ENCODE data around the gene FOXI2. TPM values are rescaled to one million over a fixed set of nuclear protein-coding genes. Genes with fewer than 3 reads are reported as not detected.

Gene FOXI2
- total and polyA plus RNA-seq, 9 of the 15 experiments (the other 6 are each of a cell fraction or from before 2014, with no cell fraction given), result not detected

DNA sequence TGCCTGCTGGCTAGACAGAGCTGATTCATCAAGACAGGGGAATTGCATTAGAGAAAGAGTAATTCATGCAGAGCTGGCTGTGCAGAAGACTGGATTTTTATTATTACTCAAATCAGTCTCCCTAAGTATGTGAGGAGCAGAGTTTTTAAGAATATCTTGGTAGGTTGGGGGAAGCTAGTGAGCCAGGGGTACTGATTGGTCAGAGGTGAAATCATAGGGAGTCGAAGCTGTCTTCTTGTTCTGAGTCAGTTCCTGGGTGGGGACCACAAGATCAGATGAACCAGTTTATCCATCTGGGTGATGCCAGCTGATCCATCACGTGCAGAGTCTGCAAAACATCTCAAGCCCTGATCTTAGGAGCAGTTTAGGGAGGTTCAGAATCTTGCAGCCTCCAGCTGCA is 39.8 kb downstream of the FOXI2 start:
- CTCF ChIA-PET (ENCODE audit: low intra/inter-chr PET ratio), result no interaction called here
- no TSS peak for BruUV-seq (replicated peaks)
- Histone ChIP-seq H3K9ac (ENCODE audit: insufficient read depth in 1 of 2, low read depth in 2 of 2, low read length in 2 of 2) (no peak overlapping the region), H3K9me3 (replicated peaks; ENCODE audit: control insufficient read depth, insufficient read depth, low read depth, low read length) (no peaks in the 10 kb centered on the region), H2AFZ (ENCODE audit: low read depth, low read length) (no peak overlapping the region), H3K36me3 (ENCODE audit: control insufficient read depth, insufficient read depth, low read length) (no peaks in the 10 kb centered on the region), H4K20me1 (replicated peaks; ENCODE audit: control insufficient read depth, insufficient read depth, low read length) (no peaks in the 10 kb centered on the region), H3K79me2 (ENCODE audit: control insufficient read depth, insufficient read depth, low read length) (no peaks in the 10 kb centered on the region), H3K9me1 (ENCODE audit: control insufficient read depth, insufficient read depth, low read length) (no peaks in the 10 kb centered on the region), H3K27ac (ENCODE audit: extremely low read depth, low read depth, low read length) (no peak overlapping the region), H3K4me1 (replicated peaks in 1 of 2; ENCODE audit: control insufficient read depth in 2 of 2, insufficient read depth in 2 of 2, low read length in 2 of 2) (no peaks in the 10 kb centered on the region), H3K4me3 (no peak overlapping the region), H3K27me3 (ENCODE audit: control insufficient read depth in 2 of 2, insufficient read depth in 2 of 2, low read length in 2 of 2) (no peaks in the 10 kb centered on the region), H3K4me2 (ENCODE audit: insufficient read depth, low read length) (no peak overlapping the region)
- intact Hi-C loops (cut with micrococcal nuclease), result no loop called here
- 0% methylated on average over 2 of the region's 2 CpGs for WGBS (ENCODE audit: insufficient coverage, low coverage, missing lambda C conversion rate)
- TF ChIP-seq RBM39 (optimal IDR thresholded peaks at IDR 0.05; ENCODE audit: low read depth, low read length) (no peak), SOX6 (IDR thresholded peaks at IDR 0.05) (no peak), LCOR (CRISPR knock-in tag; IDR thresholded peaks at IDR 0.05) (no peak), BACH1 (tag; IDR thresholded peaks at IDR 0.05) (no peak), ZBED1 (IDR thresholded peaks at IDR 0.05) (no peak), MYBL2 (IDR thresholded peaks at IDR 0.05; ENCODE audit: low read depth) (no peak), MYBL2 (CRISPR knock-in tag; IDR thresholded peaks at IDR 0.05; ENCODE audit: borderline replicate concordance) (no peak), FUS (optimal IDR thresholded peaks at IDR 0.05; ENCODE audit: low read depth, low read length) (no peak), KLF13 (tag; IDR thresholded peaks at IDR 0.05; ENCODE audit: borderline replicate concordance, low read depth) (no peak), STAT5A (IDR thresholded peaks at IDR 0.05; ENCODE audit: borderline replicate concordance, low read length) (no peak), ZFP30 (CRISPR knock-in tag; IDR thresholded peaks at IDR 0.05; ENCODE audit: borderline replicate concordance) (no peak), BMI1 (IDR thresholded peaks at IDR 0.05; ENCODE audit: low read length) (no peak), CHCHD3 (CRISPR knock-in tag; IDR thresholded peaks at IDR 0.05) (no peak), ZNF707 (CRISPR knock-in tag; conservative IDR thresholded peaks at IDR 0.05) (no peak)
- TF ChIP-seq, protein P1, sequence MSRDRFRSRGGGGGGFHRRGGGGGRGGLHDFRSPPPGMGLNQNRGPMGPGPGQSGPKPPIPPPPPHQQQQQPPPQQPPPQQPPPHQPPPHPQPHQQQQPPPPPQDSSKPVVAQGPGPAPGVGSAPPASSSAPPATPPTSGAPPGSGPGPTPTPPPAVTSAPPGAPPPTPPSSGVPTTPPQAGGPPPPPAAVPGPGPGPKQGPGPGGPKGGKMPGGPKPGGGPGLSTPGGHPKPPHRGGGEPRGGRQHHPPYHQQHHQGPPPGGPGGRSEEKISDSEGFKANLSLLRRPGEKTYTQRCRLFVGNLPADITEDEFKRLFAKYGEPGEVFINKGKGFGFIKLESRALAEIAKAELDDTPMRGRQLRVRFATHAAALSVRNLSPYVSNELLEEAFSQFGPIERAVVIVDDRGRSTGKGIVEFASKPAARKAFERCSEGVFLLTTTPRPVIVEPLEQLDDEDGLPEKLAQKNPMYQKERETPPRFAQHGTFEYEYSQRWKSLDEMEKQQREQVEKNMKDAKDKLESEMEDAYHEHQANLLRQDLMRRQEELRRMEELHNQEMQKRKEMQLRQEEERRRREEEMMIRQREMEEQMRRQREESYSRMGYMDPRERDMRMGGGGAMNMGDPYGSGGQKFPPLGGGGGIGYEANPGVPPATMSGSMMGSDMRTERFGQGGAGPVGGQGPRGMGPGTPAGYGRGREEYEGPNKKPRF (IDR thresholded peaks at IDR 0.05; ENCODE audit: low read depth, low read length), result no peak
- TF ChIP-seq, protein P2, sequence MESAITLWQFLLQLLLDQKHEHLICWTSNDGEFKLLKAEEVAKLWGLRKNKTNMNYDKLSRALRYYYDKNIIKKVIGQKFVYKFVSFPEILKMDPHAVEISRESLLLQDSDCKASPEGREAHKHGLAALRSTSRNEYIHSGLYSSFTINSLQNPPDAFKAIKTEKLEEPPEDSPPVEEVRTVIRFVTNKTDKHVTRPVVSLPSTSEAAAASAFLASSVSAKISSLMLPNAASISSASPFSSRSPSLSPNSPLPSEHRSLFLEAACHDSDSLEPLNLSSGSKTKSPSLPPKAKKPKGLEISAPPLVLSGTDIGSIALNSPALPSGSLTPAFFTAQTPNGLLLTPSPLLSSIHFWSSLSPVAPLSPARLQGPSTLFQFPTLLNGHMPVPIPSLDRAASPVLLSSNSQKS (CRISPR knock-in tag; IDR thresholded peaks at IDR 0.05), result no peak
- in situ Hi-C loops (cut with MboI), result no loop called here
- FAIRE-seq (no peak), ATAC-seq (no peak), DNase-seq (ENCODE audit: extremely low read depth in 1 of 4, low spot score in 3 of 4) (no peak)
- POLR2A ChIA-PET, result no interaction called here

All from K562 (cell line).